Measurements from ENCODE around the gene CCL14. TPM values are rescaled to one million over a fixed set of nuclear protein-coding genes. Genes with fewer than 3 reads are reported as not detected.

Gene CCL14
- total and polyA plus RNA-seq, 2 of the 8 experiments (the other 6 are each of a cell fraction or from before 2014, with no cell fraction given), result not detected

DNA sequence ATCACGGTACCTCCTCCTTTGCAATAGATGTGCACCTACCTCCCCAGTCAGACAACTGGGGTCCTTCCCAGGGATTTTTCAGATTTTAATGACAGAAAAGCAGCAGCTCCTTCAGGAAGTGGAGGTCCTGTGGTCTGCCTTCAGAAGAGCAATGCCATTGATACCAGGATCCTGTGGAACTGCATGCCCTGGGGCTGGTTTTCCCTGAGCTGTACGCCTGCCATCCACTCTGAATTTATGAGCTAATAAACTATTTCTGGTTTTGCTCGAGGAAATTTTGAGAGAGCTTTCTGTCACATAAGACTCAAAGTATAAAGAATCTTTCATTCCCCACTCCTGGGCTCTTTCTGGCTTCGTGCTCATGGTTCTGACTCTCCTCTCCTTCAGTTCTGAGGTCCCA is 41.2 kb upstream of the CCL14 start:
- 0 out of 7 replicates have a peak, but pooled peaks cover 0 to 2% (median under 1%) of the 10 kb centered on the region in 4 experiments for H3K27me3 ChIP-seq (replicated peaks in 1 of 4; ENCODE audit: control insufficient read depth in 3 of 4, extremely low read depth in 1 of 4, insufficient read depth in 3 of 4, low read length in 3 of 4)

More for the DNA sequence above, 41.2 kb upstream of the CCL14 start:
- FAIRE-seq, result no peak
- no peak overlapping the region for H2AFZ ChIP-seq (ENCODE audit: low read length)
- no peak overlapping the region for H3K4me3 ChIP-seq (ENCODE audit: extremely low read depth in 1 of 4, insufficient read depth in 2 of 4, low read depth in 3 of 4, low read length in 4 of 4)
- H3K18ac ChIP-seq (ENCODE audit: extremely low read depth, low read length), result no peak overlapping the region
- peaks cover 3% of the 10 kb centered on the region; the same call in 1 of the 2 replicates for H3K23me2 ChIP-seq (ENCODE audit: low read depth, low read length)
- H4K5ac ChIP-seq (ENCODE audit: insufficient read length, low read depth, low read length), result no peak overlapping the region
- H3K9me3 ChIP-seq (ENCODE audit: insufficient read depth in 2 of 2, low read depth in 1 of 2, low read length in 1 of 2), result peaks cover 0 to 3% of the 10 kb centered on the region in 2 experiments; a peak in 1 of 4 replicates
- H3K23ac ChIP-seq (ENCODE audit: insufficient read length), result no peak overlapping the region
- no peak overlapping the region for H2BK120ac ChIP-seq (replicated peaks; ENCODE audit: low read depth, low read length)
- ChIA-PET CTCF (ENCODE audit: partially characterized antibody) (interaction anchor here (0.5 to 2.0 kb wide), 4 partner anchors 9 to 1240 kb away, joined by 3 to 4 read pairs (median 3); partner anchors contain the start of gene CCL23), POLR2A (ENCODE audit: partially characterized antibody) (no interaction called here)
- no peak for TF ChIP-seq TAF7 (optimal IDR thresholded peaks at IDR 0.05; ENCODE audit: borderline replicate concordance, low read depth, low read length)
- TF ChIP-seq BCL11A (IDR thresholded peaks at IDR 0.05; ENCODE audit: low read depth in 2 of 2, low read length in 2 of 2), result no peak
- no peak for TF ChIP-seq CBX5 (IDR thresholded peaks at IDR 0.05; ENCODE audit: low read depth, low read length)
- no peak for TF ChIP-seq ASH2L (IDR thresholded peaks at IDR 0.05; ENCODE audit: low read length)
- TF ChIP-seq POLR2A (IDR thresholded peaks at IDR 0.05; ENCODE audit: control extremely low read depth in 1 of 2, low read depth in 2 of 2, low read length in 2 of 2), result no peak
- TF ChIP-seq BRCA1 (IDR thresholded peaks at IDR 0.05; ENCODE audit: low read depth, low read length), result no peak
- TF ChIP-seq KDM5A (IDR thresholded peaks at IDR 0.05; ENCODE audit: low read length), result no peak
- WGBS, 2 experiments (ENCODE audit: extremely low coverage in 1 of 2, insufficient coverage in 1 of 2, insufficient read length in 1 of 2, insufficient replicate concordance in 2 of 2, low coverage in 1 of 2, low lambda C conversion rate in 2 of 2, missing lambda C conversion rate in 1 of 2), result 84% methylated on average over 4 of the region's 4 CpGs; no CpG with 5 or more reads in 1 of the 2 experiments
- H2BK15ac ChIP-seq (ENCODE audit: low read length), result no peak overlapping the region
- H3K56ac ChIP-seq (replicated peaks; ENCODE audit: insufficient read length, low read depth, low read length), result no peak overlapping the region
- no peaks in the 10 kb centered on the region for H3K79me1 ChIP-seq (ENCODE audit: low read depth, low read length)
- H3K4me1 ChIP-seq (replicated peaks in 1 of 4; ENCODE audit: control insufficient read depth in 3 of 4, insufficient read depth in 4 of 4, low read length in 3 of 4), result no peaks in the 10 kb centered on the region
- H3K27ac ChIP-seq (ENCODE audit: low read depth, low read length), result no peak overlapping the region
- no peaks in the 10 kb centered on the region for H4K20me1 ChIP-seq (replicated peaks in 1 of 2; ENCODE audit: control insufficient read depth in 1 of 2, insufficient read depth in 2 of 2, low read length in 2 of 2)
- H3K9ac ChIP-seq (replicated peaks in 1 of 4; ENCODE audit: extremely low read depth in 1 of 4, low read depth in 3 of 4, low read length in 3 of 4), result no peak overlapping the region
- no peak overlapping the region for H2BK5ac ChIP-seq (ENCODE audit: low read depth, low read length)
- DNase-seq (ENCODE audit: low read depth in 1 of 2, low spot score in 2 of 2), result no peak
- no peak overlapping the region for H3K4me2 ChIP-seq (ENCODE audit: insufficient read depth in 1 of 2, low read depth in 2 of 2, low read length in 2 of 2)
- no peak overlapping the region for H2AK5ac ChIP-seq (ENCODE audit: low read depth, low read length)
- no peak overlapping the region for H3K4ac ChIP-seq (replicated peaks; ENCODE audit: insufficient read length, low read depth, low read length)
- H3K79me2 ChIP-seq (ENCODE audit: control insufficient read depth in 1 of 2, insufficient read depth in 2 of 2, low read length in 2 of 2), result no peaks in the 10 kb centered on the region
- no peak overlapping the region for H4K8ac ChIP-seq (ENCODE audit: extremely low read depth, insufficient read depth, low read length)
- no peak overlapping the region for H2BK12ac ChIP-seq (ENCODE audit: low read depth, low read length)
- no peak overlapping the region for H2BK20ac ChIP-seq (ENCODE audit: low read length)
- no peaks in the 10 kb centered on the region for H3K36me3 ChIP-seq (ENCODE audit: control insufficient read depth in 2 of 4, insufficient read depth in 4 of 4, low read length in 3 of 4)
- no peak overlapping the region for H4K91ac ChIP-seq (replicated peaks; ENCODE audit: insufficient read length, low read length)
- H3K14ac ChIP-seq (ENCODE audit: insufficient read length), result no peak overlapping the region
